ENCODE measurements around the gene ALK.

- TF ChIP-seq, protein P1, sequence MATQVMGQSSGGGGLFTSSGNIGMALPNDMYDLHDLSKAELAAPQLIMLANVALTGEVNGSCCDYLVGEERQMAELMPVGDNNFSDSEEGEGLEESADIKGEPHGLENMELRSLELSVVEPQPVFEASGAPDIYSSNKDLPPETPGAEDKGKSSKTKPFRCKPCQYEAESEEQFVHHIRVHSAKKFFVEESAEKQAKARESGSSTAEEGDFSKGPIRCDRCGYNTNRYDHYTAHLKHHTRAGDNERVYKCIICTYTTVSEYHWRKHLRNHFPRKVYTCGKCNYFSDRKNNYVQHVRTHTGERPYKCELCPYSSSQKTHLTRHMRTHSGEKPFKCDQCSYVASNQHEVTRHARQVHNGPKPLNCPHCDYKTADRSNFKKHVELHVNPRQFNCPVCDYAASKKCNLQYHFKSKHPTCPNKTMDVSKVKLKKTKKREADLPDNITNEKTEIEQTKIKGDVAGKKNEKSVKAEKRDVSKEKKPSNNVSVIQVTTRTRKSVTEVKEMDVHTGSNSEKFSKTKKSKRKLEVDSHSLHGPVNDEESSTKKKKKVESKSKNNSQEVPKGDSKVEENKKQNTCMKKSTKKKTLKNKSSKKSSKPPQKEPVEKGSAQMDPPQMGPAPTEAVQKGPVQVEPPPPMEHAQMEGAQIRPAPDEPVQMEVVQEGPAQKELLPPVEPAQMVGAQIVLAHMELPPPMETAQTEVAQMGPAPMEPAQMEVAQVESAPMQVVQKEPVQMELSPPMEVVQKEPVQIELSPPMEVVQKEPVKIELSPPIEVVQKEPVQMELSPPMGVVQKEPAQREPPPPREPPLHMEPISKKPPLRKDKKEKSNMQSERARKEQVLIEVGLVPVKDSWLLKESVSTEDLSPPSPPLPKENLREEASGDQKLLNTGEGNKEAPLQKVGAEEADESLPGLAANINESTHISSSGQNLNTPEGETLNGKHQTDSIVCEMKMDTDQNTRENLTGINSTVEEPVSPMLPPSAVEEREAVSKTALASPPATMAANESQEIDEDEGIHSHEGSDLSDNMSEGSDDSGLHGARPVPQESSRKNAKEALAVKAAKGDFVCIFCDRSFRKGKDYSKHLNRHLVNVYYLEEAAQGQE (IDR thresholded peaks at IDR 0.05; ENCODE audit: insufficient read depth in 1 of 2, low read depth in 2 of 2, low read length in 2 of 2): no peak
- no peak for TF ChIP-seq POLR2AphosphoS5 (IDR thresholded peaks at IDR 0.05; ENCODE audit: low read depth, low read length)
- no peak for TF ChIP-seq SIN3A (IDR thresholded peaks at IDR 0.05; ENCODE audit: borderline replicate concordance, insufficient read depth, low read length)
- TF ChIP-seq TAF1 (IDR thresholded peaks at IDR 0.05; ENCODE audit: borderline replicate concordance, insufficient read depth, low read length): no peak
Measured at GRCh38 chr2:29305762-29306161, 615.6 kb downstream of the ALK start.
